A549 treated with RU486 at 1 μM for 4 hours (cell line): ENCODE data around the gene ZNF382. TPM values are rescaled to one million over a fixed set of nuclear protein-coding genes. Genes with fewer than 3 reads are reported as not detected.

ENCODE experiments used
- total RNA-seq: library from RNA; stranded (reverse); fragments of 200-300 nt; extraction: Qiagen RNA extraction; gene quantifications from 5 replicates; pipeline ENCODE4 v1.2.3, GENCODE V29; 2022; ENCODE audit warnings: low read depth

ZNF382 gene
- total RNA-seq = 0.02 to 0.06 TPM in 2 of 5 replicates, not detected in the others

DNA sequence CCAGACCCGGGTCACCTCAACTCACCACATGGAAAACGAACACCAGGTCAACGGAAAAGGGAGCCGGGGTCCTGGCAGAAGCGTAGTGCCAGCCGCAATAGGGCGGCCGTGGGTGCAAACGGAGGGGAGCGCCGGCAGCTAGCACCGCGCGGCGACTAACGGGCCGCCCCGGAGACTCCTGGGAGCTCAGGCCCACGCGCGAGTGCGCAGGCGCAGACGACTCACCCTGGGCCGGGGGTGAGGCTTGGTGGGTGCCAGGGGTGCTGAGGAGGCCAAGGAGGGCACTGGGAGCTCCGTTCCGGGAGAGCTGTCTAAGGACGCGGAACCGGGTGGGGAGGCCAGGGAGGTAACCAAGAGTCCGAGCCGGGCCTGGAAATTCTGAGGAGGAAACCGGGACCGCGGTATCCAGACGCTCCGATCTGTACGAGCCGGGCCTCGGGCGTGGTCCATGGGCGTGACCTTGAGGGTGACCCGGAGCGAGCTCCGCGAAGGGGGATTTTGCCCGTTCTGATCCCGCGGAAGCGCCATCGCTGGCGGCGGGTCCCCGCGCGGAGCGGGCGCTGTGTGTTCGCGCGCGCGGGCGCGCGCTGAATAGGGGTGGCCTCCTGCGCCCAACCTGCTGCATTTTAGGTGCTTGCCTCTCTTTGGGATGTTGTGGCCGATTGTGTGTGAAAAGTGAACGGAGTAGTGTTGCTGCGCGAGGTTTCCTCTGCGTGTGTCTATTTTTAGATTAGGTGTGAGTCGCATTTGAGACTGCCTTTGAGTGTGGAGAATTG lies at the start of gene ZNF382:
Gene ZNF382 (plus strand): TSS at position 213 of the 776 bp plus-strand sequence. CDS start 4,602 bp downstream, outside the sequence.

DNA sequence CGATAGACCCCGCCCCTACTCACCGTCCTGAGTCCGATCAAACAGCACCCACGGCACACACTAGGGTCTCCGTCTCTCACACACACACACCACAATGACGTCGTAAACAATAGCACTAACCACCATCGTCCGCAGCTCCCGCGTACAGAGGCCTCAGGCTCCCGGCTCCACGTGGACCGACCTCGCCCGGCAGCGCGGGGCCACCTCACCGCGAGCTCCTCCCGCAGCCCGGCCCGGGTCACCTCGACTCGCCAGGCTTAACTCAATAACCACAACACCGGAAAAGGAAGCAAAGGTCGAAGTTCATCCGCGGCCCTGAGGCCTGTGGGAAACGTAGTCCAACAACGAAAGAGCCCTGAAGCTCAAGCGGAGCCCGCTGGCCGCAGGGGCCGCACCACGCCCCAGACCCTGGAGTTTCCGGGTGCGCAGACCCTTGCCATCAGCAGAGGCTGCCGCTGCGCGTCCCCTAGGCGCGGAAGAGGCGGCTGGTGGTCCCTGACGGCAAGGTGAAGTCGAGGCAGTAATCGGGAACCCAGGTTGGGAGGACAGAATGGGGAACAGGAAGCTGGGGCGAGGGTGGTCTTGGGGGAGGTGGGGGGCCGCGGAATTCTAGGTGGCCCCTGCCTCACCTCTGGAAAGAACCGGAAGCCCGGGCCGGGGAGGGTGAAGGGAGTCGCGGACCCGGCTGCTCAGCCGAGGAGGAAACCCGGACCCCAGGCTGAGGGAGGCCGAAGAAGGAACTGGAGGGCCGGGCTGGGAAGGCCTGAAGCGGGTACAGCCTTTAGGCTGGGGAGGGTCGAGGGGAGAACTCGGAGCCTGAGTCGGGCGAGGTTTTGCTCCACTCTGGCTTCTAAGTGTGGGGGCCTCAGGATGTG lies 31.9 kb upstream of the ZNF382 start, which contains the start of gene ZNF529:
Gene ZNF529 (minus strand): TSS at position 273 of the 875 bp plus-strand sequence. CDS start 946 bp downstream, outside the sequence.

Other genes with a start within 250 kb of the ZNF382 start
- gene ZFP14, start 226.1 kb upstream of the ZNF382 start, total RNA-seq = 2.2 to 3.1 TPM (median 2.3 TPM) in 5 replicates
- 1.2 to 2.4 TPM (median 2.2 TPM) in 5 replicates for gene ZFP82, start 186.7 kb upstream of the ZNF382 start, total RNA-seq
- 7.2 to 12.8 TPM (median 9.4 TPM) in 5 replicates for gene ZNF566, start 115.8 kb upstream of the ZNF382 start, total RNA-seq
- gene ZNF260, start 77.0 kb upstream of the ZNF382 start, total RNA-seq = 3.6 to 11.3 TPM (median 7.1 TPM) in 5 replicates
- gene ZNF529, start 32.0 kb upstream of the ZNF382 start, total RNA-seq = 1.6 to 3.4 TPM (median 2.6 TPM) in 5 replicates
- 5.7 to 9.9 TPM (median 8.5 TPM) in 5 replicates for gene ZNF461, start 61.5 kb downstream of the ZNF382 start, total RNA-seq
- gene ZNF567, start 82.3 kb downstream of the ZNF382 start, total RNA-seq = 7.0 to 11.1 TPM (median 9.2 TPM) in 5 replicates
- 0.40 to 1.1 TPM (median 0.54 TPM) in 5 replicates for gene ZNF850, start 167.5 kb downstream of the ZNF382 start, total RNA-seq
- 0.37 to 0.57 TPM (median 0.45 TPM) in 5 replicates for gene ZNF790, start 233.1 kb downstream of the ZNF382 start, total RNA-seq
- gene ZNF345, start 245.6 kb downstream of the ZNF382 start, total RNA-seq = 0.18 to 0.34 TPM (median 0.21 TPM) in 3 of 5 replicates, not detected in the others